Endothelial cell of umbilical vein (primary cell): ENCODE results near the gene HDAC4. TPM values are rescaled to one million over a fixed set of nuclear protein-coding genes. Genes with fewer than 3 reads are reported as not detected.

Source experiments
- BruUV-seq: library from RNA; stranded (reverse); fragments of 400-500 nt; replicated peaks from 2 replicates; lab custom pipeline; 2021; lab: Mats Ljungman, UMichigan
- CTCF ChIA-PET: fragments of 300-600, 350-600 bp; sonication (Branson Sonifier 250); formaldehyde crosslinking; loops from one replicate; lab custom pipeline; 2021; ENCODE audit warnings: antibody characterized with exemption, inconsistent platforms; lab: Charles Lee
- POLR2A ChIA-PET: fragments of 300-600, 350-600 bp; sonication (Branson Sonifier 250); formaldehyde crosslinking; loops from one replicate; lab custom pipeline; 2021; ENCODE audit warnings: antibody characterized with exemption, inconsistent platforms; lab: Charles Lee
- DNase-seq: peaks from one replicate; pipeline ENCODE4 v3.0.0-alpha.2; 2011; ENCODE audit warnings: low read depth, low spot score
- FAIRE-seq: peaks from 2 replicates; lab custom pipeline; 2011; peaks lifted over from hg19 to GRCh38; lab: Jason Lieb, UNC
- H2AFZ ChIP-seq: 2 replicates; pipeline ENCODE4 v1.6.0; 2012; ENCODE audit warnings: low read depth, low read length, control low read depth, inconsistent platforms
- H3K27ac ChIP-seq: 2 replicates; pipeline ENCODE4 v1.5.1; 2011; ENCODE audit warnings: low read depth, mild to moderate bottlenecking, control low read depth, low read length, moderate library complexity; ENCODE audit not compliant: insufficient read depth
- H3K27me3 ChIP-seq, 2 experiments: 2 replicates each; pipeline versions ENCODE4 v1.6.0 to v1.6.1; 2011; ENCODE audit warnings: low read length in 2 of 2, mixed read lengths in 1 of 2; ENCODE audit not compliant: control insufficient read depth in 2 of 2, insufficient read depth in 2 of 2
- H3K36me3 ChIP-seq, 2 experiments: 2 replicates in 1 of 2; 3 replicates in 1 of 2; pipeline ENCODE4 v1.5.1; 2011; ENCODE audit warnings: low read length in 2 of 2, mild to moderate bottlenecking in 1 of 2, moderate library complexity in 1 of 2; ENCODE audit not compliant: control insufficient read depth in 2 of 2, insufficient read depth in 2 of 2; ENCODE audit errors: extremely low read depth in 1 of 2
- H3K4me1 ChIP-seq: 3 replicates; pipeline ENCODE4 v1.5.1; 2011; ENCODE audit warnings: mild to moderate bottlenecking, low read length; ENCODE audit not compliant: control insufficient read depth, insufficient read depth; ENCODE audit errors: extremely low read depth
- H3K4me2 ChIP-seq: 2 replicates; pipeline ENCODE4 v1.6.1; 2011; ENCODE audit warnings: low read length, control low read depth, mixed read lengths; ENCODE audit not compliant: insufficient read depth
- H3K4me3 ChIP-seq, 3 experiments: fragments of 200-600 bp in 1 of 3; sonication (generic), shearing (Covaris generic) in 1 of 3; replicated peaks in 1 of 3; 2 replicates each; pipeline ENCODE4 v1.5.1; 2011 to 2016; ENCODE audit warnings: control low read depth in 3 of 3, low read length in 3 of 3, mild to moderate bottlenecking in 2 of 3, inconsistent platforms in 1 of 3, low read depth in 1 of 3, moderate library complexity in 1 of 3; ENCODE audit not compliant: insufficient read depth in 1 of 3
- H3K79me2 ChIP-seq: 2 replicates; pipeline ENCODE4 v1.6.0; 2012; ENCODE audit warnings: low read length, inconsistent platforms; ENCODE audit not compliant: control insufficient read depth, insufficient read depth
- H3K9ac ChIP-seq: replicated peaks from 2 replicates; pipeline ENCODE3; 2011; ENCODE audit warnings: low read length, control low read depth; ENCODE audit not compliant: insufficient read depth; ENCODE audit errors: extremely low read depth
- H3K9me1 ChIP-seq: replicated peaks from 3 replicates; pipeline ENCODE4 v1.6.0; 2011; ENCODE audit warnings: mild to moderate bottlenecking, low read length; ENCODE audit not compliant: control insufficient read depth, insufficient read depth; ENCODE audit errors: extremely low read depth
- H3K9me3 ChIP-seq: replicated peaks from 2 replicates; pipeline ENCODE4 v1.5.1; 2012; ENCODE audit warnings: low read length, inconsistent platforms; ENCODE audit not compliant: control insufficient read depth, insufficient read depth
- H4K20me1 ChIP-seq: replicated peaks from 2 replicates; pipeline ENCODE3; 2011; ENCODE audit warnings: mild to moderate bottlenecking, low read length; ENCODE audit not compliant: control insufficient read depth, insufficient read depth; ENCODE audit errors: extremely low read depth
- EZH2 ChIP-seq: IDR thresholded peaks from 2 replicates; pipeline ENCODE4 v1.6.1; 2012; ENCODE audit warnings: borderline replicate concordance, low read depth, mild to moderate bottlenecking, moderate library complexity, low read length, inconsistent platforms; ENCODE audit not compliant: severe bottlenecking
- FOS ChIP-seq: IDR thresholded peaks from 2 replicates; pipeline ENCODE4 v1.6.1; 2011; ENCODE audit warnings: mild to moderate bottlenecking, low read length, moderate library complexity, borderline replicate concordance; ENCODE audit not compliant: insufficient read depth
- GATA2 ChIP-seq: IDR thresholded peaks from 2 replicates; pipeline ENCODE4 v1.7.0; 2011; ENCODE audit warnings: low read depth, mild to moderate bottlenecking, moderate library complexity, mixed read lengths, low read length; ENCODE audit not compliant: insufficient read length, insufficient read depth
- JUN ChIP-seq: IDR thresholded peaks from 2 replicates; pipeline ENCODE4 v1.6.1; 2011; ENCODE audit warnings: borderline replicate concordance, low read depth; ENCODE audit not compliant: insufficient read length, insufficient read depth
- MYC ChIP-seq: IDR thresholded peaks from one replicate; pipeline ENCODE4 v1.6.1; 2011; ENCODE audit warnings: mild to moderate bottlenecking, low read depth, low read length
- POLR2A ChIP-seq: IDR thresholded peaks from 2 replicates; pipeline ENCODE4 v1.6.1; 2012; ENCODE audit warnings: low read depth, mild to moderate bottlenecking, control low read depth, low read length
- POLR2AphosphoS5 ChIP-seq: IDR thresholded peaks from 2 replicates; pipeline ENCODE4 v1.6.1; 2012; ENCODE audit warnings: low read depth, mild to moderate bottlenecking, control low read depth, low read length, moderate library complexity; ENCODE audit not compliant: insufficient read depth
- dilution Hi-C: fragments of 300-500 bp; cut with MboI; formaldehyde crosslinking; loops from one replicate; pipeline ENCODE4 v1.15.0; 2019; ENCODE audit warnings: low sequenced_read_pairs; ENCODE audit not compliant: extremely low pct_ligation_motif_present
- intact Hi-C: fragments of 100-400 bp; cut with micrococcal nuclease; formaldehyde crosslinking; loops from one replicate; pipeline ENCODE4 v1.10.0; 2022
- polyA plus RNA-seq, 4 experiments: library from polyadenylated mRNA; depleted of rRNA in 3 of 4; stranded (reverse) in 3 of 4; unstranded in 1 of 4; fragments of >200 nt; gene quantifications; 2 replicates each; pipeline versions ENCODE4 v1.2.1 to v1.2.3, GENCODE V29; 2011 to 2012; ENCODE audit warnings: missing spikeins in 1 of 4
- total RNA-seq: library from RNA; stranded (reverse); gene quantifications from 2 replicates; pipeline ENCODE4 v1.2.3, GENCODE V29; 2021
- TF ChIP-seq, protein P1 (sequence below), 2 donors: IDR thresholded peaks; 1 replicate in 1 of 2; 2 replicates in 1 of 2; pipeline ENCODE4 v1.5.1; 2011; ENCODE audit warnings: low read length in 2 of 2, mild to moderate bottlenecking in 2 of 2, moderate library complexity in 2 of 2, control low read depth in 1 of 2, inconsistent platforms in 1 of 2, low read depth in 1 of 2; ENCODE audit not compliant: insufficient read depth in 1 of 2; ENCODE audit errors: extremely low read depth in 1 of 2
- TF ChIP-seq, protein P2 (sequence below): IDR thresholded peaks from 2 replicates; pipeline ENCODE4 v1.6.1; 2011; ENCODE audit not compliant: insufficient read depth, insufficient read length

The HDAC4 gene
- total and polyA plus RNA-seq, 2 donors (not counting 3 experiments of a cell fraction or from before 2014, with no cell fraction given), result 13.4 to 33.0 TPM

DNA sequence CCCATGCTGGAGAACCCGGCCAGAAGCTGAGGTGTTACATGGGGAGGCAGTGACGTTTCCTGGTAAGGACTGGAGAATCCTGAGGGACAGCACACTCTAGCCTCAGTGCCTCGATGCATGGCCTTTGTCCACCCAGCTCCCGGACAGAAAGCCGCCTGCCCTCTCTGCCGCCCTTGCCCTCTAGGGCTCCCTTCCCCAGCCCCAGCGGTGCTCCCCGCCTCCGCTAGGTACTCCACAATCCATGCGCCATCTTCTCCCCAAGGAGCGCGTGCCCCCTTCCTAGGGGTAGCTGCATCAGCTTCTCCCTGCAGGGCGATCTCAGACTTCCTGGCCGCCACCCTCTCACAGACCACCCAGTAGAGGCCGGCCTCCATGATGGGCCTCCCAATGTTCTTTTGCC is 301.3 kb downstream of the HDAC4 start:
- Histone ChIP-seq H3K9ac (no peak overlapping the region), H3K79me2 (no peaks in the 10 kb centered on the region), H3K4me3 (no peak overlapping the region), H3K27ac (no peak overlapping the region), H3K36me3 (peaks cover 0 to 3% of the 10 kb centered on the region in 2 experiments), H3K27me3 (no peaks in the 10 kb centered on the region), H3K4me1 (no peaks in the 10 kb centered on the region), H3K9me3 (no peaks in the 10 kb centered on the region), H2AFZ (no peak overlapping the region), H4K20me1 (no peaks in the 10 kb centered on the region), H3K4me2 (no peak overlapping the region), H3K9me1 (no peaks in the 10 kb centered on the region)
- no peak for FAIRE-seq
- DNase-seq, result no peak
- ChIA-PET CTCF (interaction anchor here (1.2 kb wide), 1 partner anchor 10 kb away, joined by 3 read pairs; no protein-coding TSS in a partner anchor), POLR2A (no interaction called here)
- dilution Hi-C loops (no loop called here), intact Hi-C loops (no loop called here)
- BruUV-seq, result no TSS peak
- TF ChIP-seq MYC, result no peak
- TF ChIP-seq POLR2AphosphoS5, result no peak
- TF ChIP-seq, protein P1, sequence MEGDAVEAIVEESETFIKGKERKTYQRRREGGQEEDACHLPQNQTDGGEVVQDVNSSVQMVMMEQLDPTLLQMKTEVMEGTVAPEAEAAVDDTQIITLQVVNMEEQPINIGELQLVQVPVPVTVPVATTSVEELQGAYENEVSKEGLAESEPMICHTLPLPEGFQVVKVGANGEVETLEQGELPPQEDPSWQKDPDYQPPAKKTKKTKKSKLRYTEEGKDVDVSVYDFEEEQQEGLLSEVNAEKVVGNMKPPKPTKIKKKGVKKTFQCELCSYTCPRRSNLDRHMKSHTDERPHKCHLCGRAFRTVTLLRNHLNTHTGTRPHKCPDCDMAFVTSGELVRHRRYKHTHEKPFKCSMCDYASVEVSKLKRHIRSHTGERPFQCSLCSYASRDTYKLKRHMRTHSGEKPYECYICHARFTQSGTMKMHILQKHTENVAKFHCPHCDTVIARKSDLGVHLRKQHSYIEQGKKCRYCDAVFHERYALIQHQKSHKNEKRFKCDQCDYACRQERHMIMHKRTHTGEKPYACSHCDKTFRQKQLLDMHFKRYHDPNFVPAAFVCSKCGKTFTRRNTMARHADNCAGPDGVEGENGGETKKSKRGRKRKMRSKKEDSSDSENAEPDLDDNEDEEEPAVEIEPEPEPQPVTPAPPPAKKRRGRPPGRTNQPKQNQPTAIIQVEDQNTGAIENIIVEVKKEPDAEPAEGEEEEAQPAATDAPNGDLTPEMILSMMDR (IDR thresholded peaks at IDR 0.05; ENCODE audit: extremely low read depth in 1 of 2, insufficient read depth in 1 of 2, low read depth in 1 of 2, low read length in 2 of 2), result no peak
- TF ChIP-seq, protein P2, sequence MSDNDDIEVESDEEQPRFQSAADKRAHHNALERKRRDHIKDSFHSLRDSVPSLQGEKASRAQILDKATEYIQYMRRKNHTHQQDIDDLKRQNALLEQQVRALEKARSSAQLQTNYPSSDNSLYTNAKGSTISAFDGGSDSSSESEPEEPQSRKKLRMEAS, result no peak
- TF ChIP-seq EZH2, result no peak
- no peak for TF ChIP-seq JUN
- TF ChIP-seq FOS, result no peak
- TF ChIP-seq GATA2, result no peak
- TF ChIP-seq POLR2A, result no peak
